MG63 (cell line): Measurements from ENCODE around the gene SYK. TPM values are rescaled to one million over a fixed set of nuclear protein-coding genes. Genes with fewer than 3 reads are reported as not detected.
A peak's percentile ranks its signal among the peaks of the same experiment; 100 is the strongest.
"Not testable (repeated sequence)": the region's sequence is repeated elsewhere in the genome, so short reads cannot be mapped to it uniquely, and the experiment has no call there.

Experiments used
- DNase-seq: peaks from one replicate; pipeline ENCODE4 v3.0.0-alpha.2; 2020
- H3K27me3 ChIP-seq: fragments of 250-450 bp; sonication (Bioruptor Pico); 2 replicates; pipeline ENCODE4 v1.5.1; 2020; ENCODE audit warnings: mild to moderate bottlenecking, moderate library complexity
- H3K36me3 ChIP-seq: fragments of 250-450 bp; sonication (Bioruptor Pico); 2 replicates; pipeline ENCODE4 v1.5.1; 2020; ENCODE audit warnings: mild to moderate bottlenecking, moderate library complexity
- H3K4me3 ChIP-seq: fragments of 250-450 bp; sonication (Bioruptor Pico); 2 replicates; pipeline ENCODE4 v1.5.1; 2020; ENCODE audit warnings: mild to moderate bottlenecking, moderate library complexity
- H3K9me3 ChIP-seq: fragments of 250-450 bp; sonication (Bioruptor Pico); 2 replicates; pipeline ENCODE4 v1.5.1; 2020; ENCODE audit warnings: mild to moderate bottlenecking, moderate library complexity
- total RNA-seq: library from RNA; depleted of rRNA; stranded (reverse); fragments of >200 nt; shearing (Covaris generic); gene quantifications from 2 replicates; pipeline ENCODE4 v1.2.3, GENCODE V29; 2014; ENCODE audit warnings: low replicate concordance

SYK gene
- total RNA-seq, 1 experiment from 2014 or later: 7.9 TPM

GRCh38 chr9:90788527-90788926 is 13.1 kb upstream of the SYK start:
- not testable (repeated sequence) for H3K27me3 ChIP-seq, H3K4me3 ChIP-seq, H3K9me3 ChIP-seq, H3K36me3 ChIP-seq, DNase-seq

GRCh38 chr9:90789408-90789807 is 12.2 kb upstream of the SYK start:
- no peaks in the 10 kb centered on the region for H3K27me3 ChIP-seq
- no peaks in the 10 kb centered on the region for H3K36me3 ChIP-seq
- H3K9me3 ChIP-seq: no peaks in the 10 kb centered on the region
- no peak for DNase-seq
- no peak overlapping the region for H3K4me3 ChIP-seq

GRCh38 chr9:90789862-90790261 is 11.8 kb upstream of the SYK start:
- no peak for DNase-seq
- Histone ChIP-seq H3K9me3 (no peaks in the 10 kb centered on the region), H3K27me3 (no peaks in the 10 kb centered on the region), H3K4me3 (no peak overlapping the region), H3K36me3 (no peaks in the 10 kb centered on the region)

- H3K4me3 ChIP-seq, H3K27me3 ChIP-seq, DNase-seq, H3K9me3 ChIP-seq, H3K36me3 ChIP-seq: not testable (repeated sequence)
These were observed 8.6 kb upstream of the SYK start for GRCh38 chr9:90793024-90793423.

- H3K27me3 ChIP-seq: 0 out of 2 replicates have a peak, but pooled peaks cover 3% of the 10 kb centered on the region
- no peak overlapping the region for H3K4me3 ChIP-seq
- no peaks in the 10 kb centered on the region for H3K9me3 ChIP-seq
- no peak for DNase-seq
- H3K36me3 ChIP-seq: no peaks in the 10 kb centered on the region
These were observed 7.9 kb upstream of the SYK start for GRCh38 chr9:90793729-90794128.

GRCh38 chr9:90795084-90795483 is 6.5 kb upstream of the SYK start:
- no peak for DNase-seq
- H3K4me3 ChIP-seq: no peak overlapping the region
- H3K36me3 ChIP-seq: no peaks in the 10 kb centered on the region
- 0 out of 2 replicates have a peak, but pooled peaks cover 3% of the 10 kb centered on the region for H3K27me3 ChIP-seq
- no peaks in the 10 kb centered on the region for H3K9me3 ChIP-seq

GRCh38 chr9:90795871-90796317 is 5.7 kb upstream of the SYK start:
- no peaks in the 10 kb centered on the region for H3K36me3 ChIP-seq
- peaks cover 3% of the 10 kb centered on the region; the same call in 1 of the 2 replicates for H3K27me3 ChIP-seq
- DNase-seq: no peak
- H3K9me3 ChIP-seq: no peaks in the 10 kb centered on the region
- no peak overlapping the region for H3K4me3 ChIP-seq

GRCh38 chr9:90799271-90799852 is 2.3 kb upstream of the SYK start:
- Histone ChIP-seq H3K4me3 (no peak overlapping the region), H3K27me3 (peaks cover 3% of the 10 kb centered on the region; the same call in 1 of the 2 replicates), H3K9me3 (no peaks in the 10 kb centered on the region), H3K36me3 (no peaks in the 10 kb centered on the region)
- DNase-seq: no peak

- H3K36me3 ChIP-seq: no peaks in the 10 kb centered on the region
- peak overlapping the region; percentile 56 for H3K4me3 ChIP-seq
- peak; percentile 38 for DNase-seq
- no peaks in the 10 kb centered on the region for H3K9me3 ChIP-seq
- peaks cover 3% of the 10 kb centered on the region; the same call in 1 of the 2 replicates for H3K27me3 ChIP-seq
These were observed 329 bp downstream of the SYK start for GRCh38 chr9:90801973-90802322.

- Histone ChIP-seq H3K9me3 (no peaks in the 10 kb centered on the region), H3K36me3 (no peaks in the 10 kb centered on the region), H3K27me3 (peaks cover 3% of the 10 kb centered on the region; the same call in 1 of the 2 replicates), H3K4me3 (peak overlapping the region; percentile 56)
- no peak for DNase-seq
These were observed 867 bp downstream of the SYK start for GRCh38 chr9:90802386-90802985.

GRCh38 chr9:90803860-90804593 is 2.4 kb downstream of the SYK start:
- no peaks in the 10 kb centered on the region for H3K9me3 ChIP-seq
- no peak overlapping the region for H3K4me3 ChIP-seq
- H3K27me3 ChIP-seq: no peaks in the 10 kb centered on the region; the same call in 1 of the 2 replicates
- no peaks in the 10 kb centered on the region for H3K36me3 ChIP-seq
- DNase-seq: no peak

- no peak for DNase-seq
- no peaks in the 10 kb centered on the region; the same call in 1 of the 2 replicates for H3K27me3 ChIP-seq
- H3K9me3 ChIP-seq: no peaks in the 10 kb centered on the region
- no peaks in the 10 kb centered on the region for H3K36me3 ChIP-seq
- no peak overlapping the region for H3K4me3 ChIP-seq
These were observed 3.7 kb downstream of the SYK start for GRCh38 chr9:90805006-90805996.

- Histone ChIP-seq H3K4me3 (no peak overlapping the region), H3K27me3 (no peaks in the 10 kb centered on the region), H3K36me3 (no peaks in the 10 kb centered on the region), H3K9me3 (no peaks in the 10 kb centered on the region)
- DNase-seq: no peak
These were observed 5.4 kb downstream of the SYK start for GRCh38 chr9:90807006-90807405.

- Histone ChIP-seq H3K4me3 (no peak overlapping the region), H3K9me3 (no peaks in the 10 kb centered on the region)
- no peak for DNase-seq
These were observed 6.8 kb downstream of the SYK start for GRCh38 chr9:90808398-90808797.

GRCh38 chr9:90808890-90809685 is 7.5 kb downstream of the SYK start:
- Histone ChIP-seq H3K4me3 (no peak overlapping the region), H3K27me3 (no peaks in the 10 kb centered on the region), H3K36me3 (no peaks in the 10 kb centered on the region), H3K9me3 (no peaks in the 10 kb centered on the region)
- no peak for DNase-seq

More at GRCh38 chr9:90808398-90808797, 6.8 kb downstream of the SYK start:
- Histone ChIP-seq H3K27me3 (no peaks in the 10 kb centered on the region), H3K36me3 (no peaks in the 10 kb centered on the region)

GRCh38 chr9:90810691-90811090 is 9.1 kb downstream of the SYK start:
- H3K27me3 ChIP-seq: no peaks in the 10 kb centered on the region
- no peak overlapping the region for H3K4me3 ChIP-seq
- no peaks in the 10 kb centered on the region for H3K36me3 ChIP-seq
- no peak for DNase-seq
- H3K9me3 ChIP-seq: no peaks in the 10 kb centered on the region
